PC-9 (cell line): ENCODE data around the gene GFOD2.

Source experiments
- EZH2 ChIP-seq: fragments of 200-600 bp; sonication (generic); IDR thresholded peaks from 2 replicates; pipeline ENCODE4 v1.8.0; 2017; ENCODE audit warnings: antibody characterized with exemption, low read depth
- TF ChIP-seq, protein P1 (sequence below): fragments of 200-600 bp; sonication (generic); conservative IDR thresholded peaks from 2 replicates; pipeline ENCODE4 v1.6.1; 2017; ENCODE audit warnings: mixed run types, antibody characterized with exemption, mild to moderate bottlenecking, moderate library complexity

DNA sequence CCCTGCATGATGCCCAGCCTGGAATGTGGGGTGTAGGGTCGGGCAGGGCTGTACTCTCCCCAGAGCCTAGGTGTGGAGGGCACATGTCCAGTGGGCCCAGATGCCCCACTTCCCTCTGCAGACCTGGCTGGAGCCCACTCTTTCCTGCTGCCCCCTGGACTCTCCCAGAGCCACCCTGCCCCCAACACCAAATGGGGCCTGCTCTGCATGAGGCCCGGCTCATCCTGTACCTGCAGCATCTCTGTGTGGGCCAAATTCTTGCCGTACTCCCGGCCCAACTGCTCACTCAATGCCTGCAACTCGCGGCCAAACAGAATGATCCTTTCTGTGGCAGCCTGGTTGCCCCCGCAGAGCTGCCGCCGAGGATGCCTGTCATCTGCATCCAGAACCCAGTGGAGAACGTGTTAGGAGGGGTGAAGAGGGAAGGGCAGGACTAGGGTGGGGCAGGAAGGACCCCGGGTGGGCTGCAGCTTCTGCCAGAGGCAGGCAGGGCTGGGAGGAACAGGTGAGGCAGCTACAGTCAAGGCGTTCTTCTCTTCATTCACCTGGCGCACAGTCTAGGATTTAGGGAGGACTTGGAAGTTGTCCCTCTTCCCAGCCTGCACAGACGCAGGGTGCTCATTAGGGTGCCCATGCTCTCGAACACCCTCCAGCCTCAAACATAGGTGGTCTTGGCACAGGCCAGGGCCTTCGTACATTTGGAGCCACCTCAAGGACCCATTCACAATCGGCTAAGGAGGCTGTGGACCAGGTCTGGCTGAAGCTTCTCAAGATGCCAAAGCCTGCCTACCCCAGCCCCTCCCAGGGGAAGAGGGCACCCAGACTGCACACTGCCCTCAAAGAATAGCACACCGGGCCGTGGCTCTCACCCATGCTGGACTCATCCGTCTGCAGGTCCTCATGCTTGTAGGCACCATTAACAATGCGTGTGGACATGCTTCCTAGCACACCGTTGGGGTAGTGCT lies 8.7 kb upstream of the GFOD2 start:
- TF ChIP-seq, protein P1, sequence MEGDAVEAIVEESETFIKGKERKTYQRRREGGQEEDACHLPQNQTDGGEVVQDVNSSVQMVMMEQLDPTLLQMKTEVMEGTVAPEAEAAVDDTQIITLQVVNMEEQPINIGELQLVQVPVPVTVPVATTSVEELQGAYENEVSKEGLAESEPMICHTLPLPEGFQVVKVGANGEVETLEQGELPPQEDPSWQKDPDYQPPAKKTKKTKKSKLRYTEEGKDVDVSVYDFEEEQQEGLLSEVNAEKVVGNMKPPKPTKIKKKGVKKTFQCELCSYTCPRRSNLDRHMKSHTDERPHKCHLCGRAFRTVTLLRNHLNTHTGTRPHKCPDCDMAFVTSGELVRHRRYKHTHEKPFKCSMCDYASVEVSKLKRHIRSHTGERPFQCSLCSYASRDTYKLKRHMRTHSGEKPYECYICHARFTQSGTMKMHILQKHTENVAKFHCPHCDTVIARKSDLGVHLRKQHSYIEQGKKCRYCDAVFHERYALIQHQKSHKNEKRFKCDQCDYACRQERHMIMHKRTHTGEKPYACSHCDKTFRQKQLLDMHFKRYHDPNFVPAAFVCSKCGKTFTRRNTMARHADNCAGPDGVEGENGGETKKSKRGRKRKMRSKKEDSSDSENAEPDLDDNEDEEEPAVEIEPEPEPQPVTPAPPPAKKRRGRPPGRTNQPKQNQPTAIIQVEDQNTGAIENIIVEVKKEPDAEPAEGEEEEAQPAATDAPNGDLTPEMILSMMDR = no peak
- no peak for TF ChIP-seq EZH2
